BLaER1 (cell line): ENCODE measurements around the gene FASTK.

Source experiments
- H3K27ac ChIP-seq: shearing (Covaris generic); formaldehyde crosslinking; 2 replicates; pipeline ENCODE4 v1.8.1; 2022
- H3K27me3 ChIP-seq: shearing (Covaris generic); formaldehyde crosslinking; 2 replicates; pipeline ENCODE4 v1.8.1; 2022
- H3K36me3 ChIP-seq: shearing (Covaris generic); formaldehyde crosslinking; 2 replicates; pipeline ENCODE4 v1.8.1; 2022
- H3K4me1 ChIP-seq: shearing (Covaris generic); formaldehyde crosslinking; 2 replicates; pipeline ENCODE4 v1.8.1; 2022
- H3K4me2 ChIP-seq: shearing (Covaris generic); formaldehyde crosslinking; 2 replicates; pipeline ENCODE4 v1.8.1; 2022
- H3K4me3 ChIP-seq: shearing (Covaris generic); formaldehyde crosslinking; 2 replicates; pipeline ENCODE4 v1.8.1; 2022
- H3K9ac ChIP-seq: shearing (Covaris generic); formaldehyde crosslinking; 2 replicates; pipeline ENCODE4 v1.8.1; 2022
- H3K9me3 ChIP-seq: shearing (Covaris generic); formaldehyde crosslinking; 2 replicates; pipeline ENCODE4 v1.8.1; 2022
- H4K20me1 ChIP-seq: shearing (Covaris generic); formaldehyde crosslinking; 2 replicates; pipeline ENCODE4 v1.8.1; 2022
- Cebpa-rat ChIP-seq: shearing (Covaris generic); IDR thresholded peaks from 2 replicates; pipeline ENCODE4 v1.8.1; 2022

FASTK gene

DNA sequence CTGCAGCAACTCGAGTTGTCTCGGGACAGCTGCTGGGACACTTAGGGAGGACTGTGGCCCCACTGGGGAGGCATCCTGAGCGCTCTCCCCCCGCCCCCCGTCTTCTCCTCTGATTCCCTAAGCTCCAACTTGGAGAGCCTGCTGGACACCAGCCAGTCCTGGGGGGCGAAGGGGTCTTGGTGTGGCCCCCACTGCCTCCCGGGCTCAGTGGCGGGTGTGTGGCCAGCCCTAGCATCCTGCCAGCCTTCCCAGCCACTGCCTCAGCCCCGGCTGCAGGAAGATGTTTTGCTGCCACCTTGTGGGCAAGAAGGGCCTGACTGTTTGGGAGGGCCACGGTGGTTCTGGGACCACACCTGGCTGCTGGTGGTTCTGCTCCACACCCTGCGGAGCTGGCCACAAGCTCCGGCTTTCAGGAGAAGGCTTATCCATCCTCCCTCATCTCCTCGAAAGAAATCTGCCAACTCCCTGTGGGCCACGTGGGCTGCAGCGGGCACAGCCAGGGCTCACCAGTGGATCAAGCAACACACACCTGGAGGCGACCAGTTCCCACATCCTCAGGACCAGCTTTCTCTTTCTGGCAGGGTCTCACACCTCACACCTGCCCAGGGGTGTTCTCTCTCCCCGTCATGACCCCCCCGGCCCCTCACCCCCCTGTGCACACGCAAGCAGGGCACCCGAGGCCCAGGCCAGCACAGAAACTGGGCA is 30.5 kb upstream of the FASTK start:
- Histone ChIP-seq H3K4me3 (no peak overlapping the region), H3K4me2 (no peak overlapping the region)

DNA sequence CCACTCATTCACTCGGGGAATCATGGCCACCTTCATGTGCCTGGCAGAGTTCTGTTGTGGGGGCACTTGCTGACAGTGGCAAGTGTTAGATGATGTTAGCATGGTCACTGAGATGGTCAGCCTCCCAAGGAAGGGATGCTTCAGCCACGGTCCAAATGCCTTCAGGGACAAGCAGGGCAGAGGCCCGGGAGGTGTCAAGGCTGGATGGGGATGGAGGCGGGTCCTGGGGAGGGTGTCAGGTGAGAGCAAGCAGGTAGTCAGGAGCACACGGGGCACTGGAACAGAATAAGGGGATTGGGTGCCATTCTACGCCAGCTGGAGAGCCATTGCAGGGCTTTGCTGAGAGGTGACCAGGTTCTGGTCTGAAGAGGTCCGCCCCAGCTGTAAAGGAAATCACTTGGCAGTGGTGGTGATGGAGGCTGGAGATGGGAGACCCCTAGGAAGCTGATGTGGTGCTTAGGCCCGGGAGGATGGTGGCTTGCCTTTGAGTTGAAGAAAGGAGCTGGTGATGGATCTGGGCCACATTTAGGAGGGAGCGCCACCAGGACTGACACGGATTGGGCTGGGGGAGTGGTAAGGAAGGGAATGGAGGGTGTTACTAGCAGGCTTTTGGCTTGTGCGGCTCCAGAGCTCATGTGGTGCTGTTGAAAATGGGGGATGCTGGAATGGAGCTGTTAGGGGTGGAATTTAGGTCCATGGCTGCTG is 29.8 kb upstream of the FASTK start:
- Histone ChIP-seq H4K20me1 (peaks cover 99% of the 10 kb centered on the region), H3K9ac (no peak overlapping the region), H3K27ac (no peak overlapping the region)

More for the DNA sequence above, 30.5 kb upstream of the FASTK start:
- no peaks in the 10 kb centered on the region for H3K9me3 ChIP-seq
- peaks cover 46% of the 10 kb centered on the region for H3K4me1 ChIP-seq
- H4K20me1 ChIP-seq: peaks cover 100% of the 10 kb centered on the region
- H3K9ac ChIP-seq: no peak overlapping the region
- no peak overlapping the region for H3K27ac ChIP-seq
- TF ChIP-seq Cebpa-rat: no peak
- H3K36me3 ChIP-seq: peaks cover 25% of the 10 kb centered on the region
- peaks cover 26% of the 10 kb centered on the region for H3K27me3 ChIP-seq

GRCh38 chr7:151109094-151110048 is 28.8 kb upstream of the FASTK start:
- peak; percentile 56; the same call in 1 of the 2 replicates for TF ChIP-seq Cebpa-rat
- H3K27ac ChIP-seq: no peak overlapping the region
- H3K27me3 ChIP-seq: peaks cover 9% of the 10 kb centered on the region
- H4K20me1 ChIP-seq: peaks cover 99% of the 10 kb centered on the region
- H3K4me1 ChIP-seq: peaks cover 49% of the 10 kb centered on the region
- H3K4me3 ChIP-seq: no peak overlapping the region
- no peak overlapping the region for H3K9ac ChIP-seq
- peaks cover 26% of the 10 kb centered on the region for H3K36me3 ChIP-seq
- H3K9me3 ChIP-seq: no peaks in the 10 kb centered on the region
- H3K4me2 ChIP-seq: no peak overlapping the region

More for the DNA sequence above, 29.8 kb upstream of the FASTK start:
- H3K27me3 ChIP-seq: peaks cover 19% of the 10 kb centered on the region
- peaks cover 25% of the 10 kb centered on the region for H3K36me3 ChIP-seq
- peaks cover 41% of the 10 kb centered on the region for H3K4me1 ChIP-seq
- H3K9me3 ChIP-seq: no peaks in the 10 kb centered on the region
- no peak overlapping the region for H3K4me3 ChIP-seq
- TF ChIP-seq Cebpa-rat: no peak
- no peak overlapping the region for H3K4me2 ChIP-seq

DNA sequence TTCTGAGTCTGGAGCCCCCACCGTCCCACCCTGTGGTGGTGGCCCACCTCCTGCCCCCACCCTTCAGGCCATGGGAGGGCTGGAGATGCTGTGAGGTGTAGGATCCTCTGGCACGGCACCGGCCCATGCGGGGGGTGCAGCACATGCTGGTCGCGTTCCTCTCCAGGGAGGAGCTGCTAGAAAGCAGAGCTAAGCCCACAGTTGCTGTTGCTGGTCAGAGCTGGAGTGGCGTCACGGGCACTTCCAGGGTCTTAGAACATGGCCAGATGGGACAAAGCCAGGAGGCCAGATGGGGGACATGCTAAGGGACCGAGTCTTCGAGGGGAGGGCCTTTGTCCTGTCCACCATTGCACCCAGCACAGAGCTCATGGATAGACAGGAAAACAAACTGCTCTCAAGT is 27.3 kb upstream of the FASTK start:
- TF ChIP-seq Cebpa-rat: no peak
- Histone ChIP-seq H4K20me1 (peaks cover 99% of the 10 kb centered on the region), H3K9me3 (no peaks in the 10 kb centered on the region), H3K4me2 (peak overlapping the region; percentile 23; the same call in 1 of the 2 replicates), H3K27me3 (no peaks in the 10 kb centered on the region), H3K4me1 (peaks cover 39% of the 10 kb centered on the region), H3K9ac (no peak overlapping the region), H3K27ac (no peak overlapping the region), H3K4me3 (no peak overlapping the region), H3K36me3 (peaks cover 16% of the 10 kb centered on the region)

DNA sequence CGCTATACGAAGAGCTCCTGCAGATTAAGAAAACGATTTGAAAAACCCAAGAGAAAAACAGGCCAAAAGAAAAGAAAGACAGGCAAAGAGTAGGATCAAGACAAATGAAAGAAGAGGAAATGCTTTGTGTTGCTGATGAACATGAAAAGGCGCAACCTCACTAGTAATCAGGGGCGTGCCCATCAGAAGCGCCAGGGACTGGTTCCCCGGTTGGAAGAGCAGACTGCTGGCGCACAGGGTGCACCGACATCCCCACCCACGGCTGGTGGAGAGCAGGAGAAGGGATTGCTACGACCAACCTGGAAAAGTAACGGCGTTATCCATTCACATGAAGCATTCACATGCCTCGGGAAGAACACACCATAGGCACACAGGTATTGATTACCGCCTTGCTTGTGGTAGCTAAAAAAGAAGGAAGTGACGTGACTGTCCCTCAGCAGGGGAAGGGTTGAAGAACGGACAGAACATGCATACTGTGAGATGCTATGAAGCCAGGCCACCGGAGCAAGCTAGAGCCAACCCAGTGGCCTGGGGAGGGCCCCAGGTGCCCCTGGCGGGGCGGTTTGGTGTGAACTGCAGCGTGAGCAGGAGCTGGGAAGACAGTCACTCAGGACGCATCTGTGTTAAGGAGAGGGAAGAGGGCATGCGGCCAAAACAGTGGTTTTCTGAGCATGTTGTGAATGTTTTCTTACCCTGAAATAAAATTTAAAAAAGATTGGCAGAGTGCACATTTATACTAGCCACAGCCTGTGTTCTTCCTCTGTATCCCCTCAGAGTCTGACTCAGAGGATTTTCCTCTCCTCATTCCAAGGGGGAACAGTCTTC is 24.0 kb upstream of the FASTK start:
- no peaks in the 10 kb centered on the region for H3K9me3 ChIP-seq
- peaks cover 53% of the 10 kb centered on the region for H3K4me1 ChIP-seq
- H3K4me2 ChIP-seq: peak overlapping the region; percentile 67
- no peak overlapping the region for H3K27ac ChIP-seq
- peaks cover 24% of the 10 kb centered on the region for H3K36me3 ChIP-seq
- TF ChIP-seq Cebpa-rat: no peak
- no peak overlapping the region for H3K9ac ChIP-seq
- no peak overlapping the region for H3K4me3 ChIP-seq
- no peaks in the 10 kb centered on the region for H3K27me3 ChIP-seq
- peaks cover 99% of the 10 kb centered on the region for H4K20me1 ChIP-seq

DNA sequence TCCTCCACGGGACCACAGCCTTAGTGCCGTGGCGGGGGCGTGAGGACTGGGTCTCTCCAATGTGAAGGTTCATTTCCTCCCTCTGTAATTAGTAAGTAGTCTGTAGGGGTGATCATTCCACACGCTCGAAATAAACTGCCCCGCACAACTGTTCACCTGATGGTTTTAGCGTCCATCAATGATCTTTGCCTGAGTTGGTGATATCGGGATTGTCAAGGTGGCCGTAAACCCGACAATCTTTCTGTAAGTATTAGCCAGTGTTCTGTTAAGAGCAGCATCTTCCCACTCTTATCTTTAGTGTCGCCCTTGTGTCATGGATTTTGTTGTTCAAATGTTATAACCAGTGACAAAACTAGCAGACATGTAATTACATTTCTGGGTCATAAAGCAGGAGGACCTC is 23.4 kb upstream of the FASTK start:
- Histone ChIP-seq H3K36me3 (peaks cover 24% of the 10 kb centered on the region), H3K9ac (no peak overlapping the region), H4K20me1 (peaks cover 99% of the 10 kb centered on the region), H3K27me3 (no peaks in the 10 kb centered on the region), H3K27ac (no peak overlapping the region), H3K9me3 (no peaks in the 10 kb centered on the region), H3K4me3 (no peak overlapping the region), H3K4me2 (no peak overlapping the region), H3K4me1 (peaks cover 59% of the 10 kb centered on the region)
- no peak for TF ChIP-seq Cebpa-rat

DNA sequence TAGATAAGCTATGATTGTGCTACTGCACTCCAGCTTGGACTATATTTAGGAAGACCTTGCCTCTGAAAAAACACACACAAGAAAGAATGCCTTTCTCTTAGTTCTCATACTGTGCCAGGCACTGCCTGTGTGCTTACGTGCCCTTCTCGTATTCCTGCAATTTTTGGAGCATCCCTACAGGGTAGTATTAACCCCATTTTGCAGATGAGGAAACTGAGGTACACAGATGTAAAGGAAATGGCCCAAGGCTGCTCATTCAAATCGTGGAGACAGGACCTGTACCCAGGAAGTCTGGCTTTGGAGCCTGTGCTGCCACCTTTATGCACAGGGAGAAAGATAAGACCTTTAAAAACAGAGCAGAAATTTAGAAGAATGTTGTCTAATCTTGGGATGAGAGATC is 22.4 kb upstream of the FASTK start:
- H4K20me1 ChIP-seq: peaks cover 98% of the 10 kb centered on the region
- H3K27ac ChIP-seq: no peak overlapping the region
- H3K36me3 ChIP-seq: peaks cover 24% of the 10 kb centered on the region
- peaks cover 59% of the 10 kb centered on the region for H3K4me1 ChIP-seq
- TF ChIP-seq Cebpa-rat: no peak
- no peak overlapping the region for H3K4me2 ChIP-seq
- no peaks in the 10 kb centered on the region for H3K9me3 ChIP-seq
- no peak overlapping the region for H3K4me3 ChIP-seq
- no peak overlapping the region for H3K9ac ChIP-seq
- H3K27me3 ChIP-seq: no peaks in the 10 kb centered on the region

GRCh38 chr7:151101621-151102396 is 21.2 kb upstream of the FASTK start:
- H4K20me1 ChIP-seq: peaks cover 98% of the 10 kb centered on the region
- no peak overlapping the region for H3K9ac ChIP-seq
- peaks cover 63% of the 10 kb centered on the region for H3K4me1 ChIP-seq
- no peak overlapping the region for H3K4me3 ChIP-seq
- H3K9me3 ChIP-seq: no peaks in the 10 kb centered on the region
- TF ChIP-seq Cebpa-rat: no peak
- no peaks in the 10 kb centered on the region for H3K27me3 ChIP-seq
- H3K4me2 ChIP-seq: peak overlapping the region; percentile 19; the same call in 1 of the 2 replicates
- H3K36me3 ChIP-seq: peaks cover 22% of the 10 kb centered on the region
- peak overlapping the region; percentile 18; the same call in 1 of the 2 replicates for H3K27ac ChIP-seq
